ENCODE measurements around the gene ACE2. TPM values are rescaled to one million over a fixed set of nuclear protein-coding genes. Genes with fewer than 3 reads are reported as not detected.

ACE2 gene
- polyA plus RNA-seq, 3 donors = 51.2 to 58.0 (median 51.7) TPM

GRCh38 chrX:15515931-15516330, 84.8 kb downstream of the ACE2 start:
- DNase-seq = no peak

- DNase-seq = no peak
Observed at GRCh38 chrX:15514279-15514678, 86.5 kb downstream of the ACE2 start.

GRCh38 chrX:15512401-15512965, 88.3 kb downstream of the ACE2 start:
- no peak for DNase-seq

GRCh38 chrX:15511563-15511962, 89.2 kb downstream of the ACE2 start:
- no peak for DNase-seq

Other genes with a start within 250 kb of the ACE2 start
- gene VEGFD, start 216.5 kb downstream of the ACE2 start, polyA plus RNA-seq (ENCODE audit: insufficient read length in 3 of 3) = under 1 TPM; 0.37 to 0.53 (median 0.39) TPM
- 1 to 10 TPM; 4.2 to 5.1 (median 4.6) TPM for gene PIR, start 107.6 kb downstream of the ACE2 start, polyA plus RNA-seq (ENCODE audit: insufficient read length in 3 of 3)
- gene BMX, start 100.2 kb downstream of the ACE2 start, polyA plus RNA-seq (ENCODE audit: insufficient read length in 3 of 3) = under 1 TPM; 0.21 to 0.80 (median 0.34) TPM
- gene CLTRN, start 63.8 kb upstream of the ACE2 start, polyA plus RNA-seq (ENCODE audit: insufficient read length in 3 of 3) = 10 to 100 TPM; 18.8 to 20.8 (median 20.8) TPM
- 10 to 100 TPM in 1 of 3 donors, 1 to 10 TPM in 2; 5.9 to 14.2 (median 8.7) TPM for gene CA5B, start 137.3 kb upstream of the ACE2 start, polyA plus RNA-seq (ENCODE audit: insufficient read length in 3 of 3)
- 10 to 100 TPM; 15.4 to 22.6 (median 16.5) TPM for gene ZRSR2, start 189.5 kb upstream of the ACE2 start, polyA plus RNA-seq (ENCODE audit: insufficient read length in 3 of 3)

Measured in renal pelvis (tissue), 4 donors.